ENCODE results near the gene RTN4R.

The RTN4R gene

DNA sequence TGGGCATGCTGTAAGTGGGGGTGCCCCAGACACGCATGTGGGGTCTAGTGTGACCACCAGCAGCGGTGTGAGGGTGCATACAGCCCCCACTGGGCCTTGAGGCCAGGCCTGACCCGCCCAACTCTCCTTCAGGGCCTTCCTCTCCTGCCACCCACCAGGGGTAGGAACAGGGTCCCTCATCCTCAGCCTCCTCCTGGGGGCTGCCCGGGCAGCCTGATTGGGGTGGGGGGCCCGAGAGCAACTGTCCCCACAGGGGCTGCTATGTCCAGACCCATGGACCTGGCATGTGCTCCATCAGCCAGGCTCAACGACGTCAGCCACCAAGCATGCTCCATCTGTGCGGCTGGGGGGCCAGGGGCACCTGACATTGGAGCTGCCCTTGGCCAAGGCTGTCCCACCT is 27.2 kb downstream of the RTN4R start:
- peaks cover 9% of the 10 kb centered on the region for H3K36me3 Mint-ChIP-seq (ENCODE audit: insufficient read depth)
- ATAC-seq (replicated peaks; ENCODE audit: extremely low read depth, poor library complexity, severe bottlenecking) (no peak), DNase-seq (ENCODE audit: low spot score in 2 of 2) (no peak)
- no peaks in the 10 kb centered on the region for H3K9me3 Mint-ChIP-seq
- H3K4me3 Mint-ChIP-seq = no peak overlapping the region
- H3K27ac Mint-ChIP-seq (ENCODE audit: low read depth) = no peak overlapping the region
- H3K4me1 Mint-ChIP-seq = peaks cover 42% of the 10 kb centered on the region
- no peaks in the 10 kb centered on the region for H3K27me3 Mint-ChIP-seq

DNA sequence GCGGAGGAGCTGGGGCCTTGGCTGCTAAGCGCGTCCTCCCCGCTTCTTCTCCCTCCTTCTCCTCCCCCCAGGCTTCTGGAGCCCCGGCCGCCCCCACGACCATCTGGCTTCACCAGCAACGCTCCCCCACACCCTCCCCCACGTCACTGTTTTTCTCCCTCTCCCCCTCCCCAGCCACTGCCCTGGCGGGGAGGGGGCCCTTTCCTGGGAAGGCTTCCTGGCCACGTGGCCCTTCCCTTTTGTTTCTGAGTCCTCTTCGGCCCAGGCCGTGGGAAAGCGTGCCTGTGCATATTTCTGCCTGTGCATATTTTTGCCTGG is 27.7 kb downstream of the RTN4R start:
- Mint-ChIP-seq H3K4me1 (peaks cover 37% of the 10 kb centered on the region), H3K27ac (ENCODE audit: low read depth) (no peak overlapping the region)
- no peak for DNase-seq (ENCODE audit: low spot score in 2 of 2)

DNA sequence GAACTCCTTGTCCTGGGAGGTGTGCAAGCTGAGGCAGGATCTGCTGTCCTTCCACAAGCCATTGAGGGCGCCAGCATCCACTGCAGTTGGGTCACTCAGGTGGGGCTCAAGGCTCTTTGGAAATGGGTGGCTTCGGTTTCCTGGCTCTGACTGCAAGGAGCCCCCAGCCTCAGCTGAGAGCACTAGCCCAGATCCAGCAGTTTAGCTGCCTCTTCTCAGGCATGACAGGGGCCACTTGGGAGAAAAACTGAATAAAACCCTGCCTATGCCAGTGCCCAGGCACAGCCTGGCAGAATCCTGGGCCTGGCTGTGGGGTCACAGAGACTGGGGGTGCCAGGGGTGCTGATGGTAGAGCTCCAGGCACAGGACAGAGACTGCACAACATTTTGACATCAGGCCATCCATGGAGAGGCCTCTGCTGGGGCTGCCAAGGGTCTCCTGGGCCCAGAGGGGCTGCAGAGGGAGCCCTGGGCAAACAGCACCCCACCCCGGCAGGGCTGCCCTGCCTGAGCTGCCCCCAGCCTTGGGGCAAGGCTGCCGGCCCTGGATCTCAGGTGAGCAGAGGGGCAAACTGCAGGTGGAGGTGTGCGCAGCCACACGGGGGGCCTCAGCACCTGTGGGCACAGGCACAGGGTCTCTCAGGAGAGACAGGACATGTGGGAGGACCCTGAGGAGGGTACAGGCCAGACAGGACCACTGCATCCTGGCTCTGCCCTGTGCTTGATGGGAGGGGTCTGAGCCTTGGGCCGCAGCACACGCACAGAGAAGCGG is 28.3 kb downstream of the RTN4R start:
- peaks cover 32% of the 10 kb centered on the region for H3K4me1 Mint-ChIP-seq
- peak overlapping the region; percentile 79 for H3K27ac Mint-ChIP-seq (ENCODE audit: low read depth)

More for the DNA sequence above, 27.7 kb downstream of the RTN4R start:
- H3K4me3 Mint-ChIP-seq = no peak overlapping the region
- ATAC-seq (replicated peaks; ENCODE audit: extremely low read depth, poor library complexity, severe bottlenecking) = no peak
- H3K27me3 Mint-ChIP-seq = no peaks in the 10 kb centered on the region
- peaks cover 9% of the 10 kb centered on the region for H3K36me3 Mint-ChIP-seq (ENCODE audit: insufficient read depth)
- H3K9me3 Mint-ChIP-seq = no peaks in the 10 kb centered on the region

DNA sequence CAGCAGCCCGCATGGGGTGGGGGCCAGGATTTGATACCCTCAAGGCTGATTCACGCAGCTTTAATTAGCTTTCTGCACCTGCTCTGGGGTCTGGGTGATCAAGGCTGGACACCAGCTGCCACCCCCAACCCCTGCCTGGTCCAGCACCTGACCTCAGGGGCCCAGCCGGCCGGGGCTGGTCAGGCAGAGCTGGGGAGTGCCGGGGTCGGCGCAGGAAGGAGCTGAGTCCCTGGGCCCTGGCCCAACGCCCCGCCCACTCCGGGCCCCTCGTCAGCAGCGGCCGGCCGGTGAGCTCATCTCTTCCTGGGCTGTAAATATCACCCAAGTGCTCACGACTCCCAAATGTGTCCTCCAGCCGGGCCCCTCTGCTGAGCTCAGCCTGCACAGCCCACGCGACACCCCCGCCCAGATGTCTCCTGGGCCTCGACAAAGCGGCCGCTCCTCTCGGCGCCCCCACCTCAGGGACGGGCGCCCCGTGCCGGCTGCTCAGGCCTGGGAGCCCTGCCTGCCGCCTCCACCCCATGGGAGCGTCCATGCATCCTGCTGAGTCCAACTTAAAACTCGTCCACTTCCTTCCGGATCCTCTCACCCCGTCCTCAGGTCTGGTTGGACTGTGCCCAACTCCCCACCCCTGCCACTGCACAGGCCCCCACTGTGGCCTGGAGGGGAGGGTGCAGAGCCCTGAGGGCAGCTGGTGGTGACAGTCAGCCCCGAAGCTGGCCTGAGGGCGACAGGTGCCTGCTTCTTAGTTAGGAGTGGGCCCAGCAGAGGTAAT is 29.0 kb downstream of the RTN4R start:
- H3K4me1 Mint-ChIP-seq = peaks cover 24% of the 10 kb centered on the region
- DNase-seq (ENCODE audit: low spot score in 2 of 2) (no peak), ATAC-seq (replicated peaks; ENCODE audit: extremely low read depth, poor library complexity, severe bottlenecking) (no peak)
- H3K27ac Mint-ChIP-seq (ENCODE audit: low read depth) = peak overlapping the region; percentile 79
- H3K27me3 Mint-ChIP-seq = no peaks in the 10 kb centered on the region
- peaks cover 7% of the 10 kb centered on the region for H3K36me3 Mint-ChIP-seq (ENCODE audit: insufficient read depth)
- peak overlapping the region; percentile 61 for H3K4me3 Mint-ChIP-seq
- no peaks in the 10 kb centered on the region for H3K9me3 Mint-ChIP-seq

More for the DNA sequence above, 28.3 kb downstream of the RTN4R start:
- H3K4me3 Mint-ChIP-seq = peak overlapping the region; percentile 61
- DNase-seq (ENCODE audit: low spot score in 2 of 2) (no peak), ATAC-seq (replicated peaks; ENCODE audit: extremely low read depth, poor library complexity, severe bottlenecking) (no peak)
- H3K36me3 Mint-ChIP-seq (ENCODE audit: insufficient read depth) = peaks cover 7% of the 10 kb centered on the region
- H3K9me3 Mint-ChIP-seq = no peaks in the 10 kb centered on the region
- no peaks in the 10 kb centered on the region for H3K27me3 Mint-ChIP-seq

DNA sequence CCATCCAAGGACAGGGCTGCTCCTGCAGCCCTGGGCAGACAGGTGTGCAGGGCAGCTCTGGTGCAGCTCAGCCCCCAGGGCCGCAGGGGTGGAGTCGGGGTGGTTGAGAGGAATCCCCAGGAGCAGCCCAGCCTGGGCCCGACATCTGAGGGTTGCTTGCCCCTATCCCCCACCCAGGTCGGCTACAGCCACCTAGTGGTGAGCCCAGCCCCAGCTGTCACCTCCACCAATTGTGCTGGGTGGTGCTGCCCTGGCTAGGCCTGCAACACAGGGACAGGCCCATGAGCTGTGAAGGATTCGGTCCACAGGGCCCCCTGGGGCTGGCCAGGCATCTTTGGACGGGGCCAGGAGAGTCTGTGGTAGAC is 29.6 kb downstream of the RTN4R start:
- Mint-ChIP-seq H3K4me1 (peaks cover 18% of the 10 kb centered on the region), H3K4me3 (peak overlapping the region; percentile 29), H3K27me3 (no peaks in the 10 kb centered on the region), H3K9me3 (no peaks in the 10 kb centered on the region), H3K36me3 (ENCODE audit: insufficient read depth) (peaks cover 8% of the 10 kb centered on the region), H3K27ac (ENCODE audit: low read depth) (no peak overlapping the region)
- DNase-seq (ENCODE audit: low spot score in 2 of 2) = peak; percentile 25 to 38
- peak; percentile 48 for ATAC-seq (replicated peaks; ENCODE audit: extremely low read depth, poor library complexity, severe bottlenecking)

DNA sequence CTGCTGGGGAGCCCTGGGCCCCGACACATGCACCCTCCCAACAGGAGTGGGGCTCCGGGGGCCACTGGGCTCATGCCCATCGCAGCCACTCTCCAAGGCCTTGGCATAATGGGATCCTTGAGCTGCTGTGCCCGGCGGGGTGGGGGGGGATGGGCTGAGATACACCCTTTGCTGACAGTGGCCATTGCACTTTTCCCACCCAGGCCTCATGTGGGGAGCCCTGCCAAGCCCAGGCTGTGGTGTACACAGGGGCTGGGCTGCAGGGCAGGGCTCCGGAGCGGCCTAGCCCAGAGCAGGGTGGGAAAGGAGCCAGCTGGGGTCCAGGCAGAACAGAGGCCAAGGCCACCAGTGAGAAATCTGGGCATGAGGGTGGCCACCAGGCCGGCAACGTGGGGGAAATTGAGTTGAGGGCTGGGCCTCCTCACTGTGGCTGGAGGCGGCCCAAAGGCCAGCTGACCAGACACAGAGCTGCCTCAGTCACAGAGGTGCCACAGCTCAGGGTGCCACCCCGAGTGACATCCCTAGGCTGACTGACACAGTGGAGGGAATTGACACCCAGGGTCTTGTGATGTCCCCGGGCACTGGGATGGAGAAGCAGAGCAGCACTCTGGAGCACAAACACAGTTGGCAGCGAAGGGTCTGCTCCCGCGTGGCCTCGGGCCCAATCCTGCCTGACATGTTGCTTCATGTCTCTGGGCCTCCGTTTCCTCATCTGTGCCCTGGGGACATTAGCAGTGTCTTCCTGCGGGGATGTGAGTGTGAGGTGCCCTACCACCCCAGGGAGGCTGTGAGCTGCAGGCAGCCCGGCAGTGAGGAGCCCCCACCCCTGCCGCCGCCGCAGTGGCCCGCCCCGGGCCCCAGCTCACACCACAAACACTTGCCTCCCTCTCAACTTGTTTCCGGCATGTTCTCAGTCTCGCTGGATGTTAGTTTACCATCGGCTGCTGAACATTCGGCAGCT is 30.4 kb downstream of the RTN4R start:
- H3K4me3 Mint-ChIP-seq = peak overlapping the region; percentile 29

DNA sequence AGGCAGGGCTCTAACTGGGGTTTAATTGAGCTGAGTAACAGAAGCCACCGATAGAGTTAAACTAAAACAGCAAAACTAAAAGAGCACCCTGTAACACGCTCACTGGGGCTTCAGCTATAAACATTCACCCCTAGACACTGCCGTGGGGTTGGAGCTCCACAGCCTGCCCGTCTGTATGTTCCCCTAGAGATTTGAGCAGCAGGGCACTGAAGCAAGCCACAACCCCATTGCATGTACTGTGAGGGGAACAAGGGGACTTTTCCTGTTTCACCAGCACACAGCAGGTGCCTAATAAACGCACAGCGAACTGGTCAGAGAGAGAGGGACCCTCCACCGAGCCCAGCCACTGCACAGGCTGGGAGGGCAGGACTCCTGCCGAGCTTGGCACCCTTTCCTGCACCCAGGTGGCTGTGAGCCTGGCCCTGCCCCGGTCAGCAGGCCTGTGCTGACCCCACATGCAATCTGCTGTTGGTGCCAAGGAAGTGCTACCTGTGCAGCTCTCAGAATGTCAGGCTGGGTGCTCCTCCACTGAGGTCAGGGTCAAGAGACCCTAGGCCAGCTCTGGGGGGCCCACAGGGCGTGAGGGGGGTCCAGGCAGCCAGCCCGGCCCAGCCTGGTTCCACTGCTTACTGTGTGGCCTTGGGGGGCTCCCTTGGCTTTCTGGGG is 31.9 kb downstream of the RTN4R start:
- no peak for ATAC-seq (replicated peaks; ENCODE audit: extremely low read depth, poor library complexity, severe bottlenecking)
- DNase-seq (ENCODE audit: low spot score in 2 of 2) = no peak
- H3K27ac Mint-ChIP-seq (ENCODE audit: low read depth) = no peak overlapping the region
- H3K4me3 Mint-ChIP-seq = no peak overlapping the region
- peaks cover 4% of the 10 kb centered on the region for H3K36me3 Mint-ChIP-seq (ENCODE audit: insufficient read depth)
- no peaks in the 10 kb centered on the region for H3K27me3 Mint-ChIP-seq
- no peaks in the 10 kb centered on the region for H3K9me3 Mint-ChIP-seq
- H3K4me1 Mint-ChIP-seq = peaks cover 5% of the 10 kb centered on the region

More for the DNA sequence above, 30.4 kb downstream of the RTN4R start:
- ATAC-seq (replicated peaks; ENCODE audit: extremely low read depth, poor library complexity, severe bottlenecking) (peak; percentile 83), DNase-seq (ENCODE audit: low spot score in 2 of 2) (peak in 1 of 2 donors; percentile 49)
- no peak overlapping the region for H3K27ac Mint-ChIP-seq (ENCODE audit: low read depth)
- no peaks in the 10 kb centered on the region for H3K27me3 Mint-ChIP-seq
- H3K9me3 Mint-ChIP-seq = no peaks in the 10 kb centered on the region
- peaks cover 13% of the 10 kb centered on the region for H3K4me1 Mint-ChIP-seq
- H3K36me3 Mint-ChIP-seq (ENCODE audit: insufficient read depth) = peaks cover 8% of the 10 kb centered on the region

DNA sequence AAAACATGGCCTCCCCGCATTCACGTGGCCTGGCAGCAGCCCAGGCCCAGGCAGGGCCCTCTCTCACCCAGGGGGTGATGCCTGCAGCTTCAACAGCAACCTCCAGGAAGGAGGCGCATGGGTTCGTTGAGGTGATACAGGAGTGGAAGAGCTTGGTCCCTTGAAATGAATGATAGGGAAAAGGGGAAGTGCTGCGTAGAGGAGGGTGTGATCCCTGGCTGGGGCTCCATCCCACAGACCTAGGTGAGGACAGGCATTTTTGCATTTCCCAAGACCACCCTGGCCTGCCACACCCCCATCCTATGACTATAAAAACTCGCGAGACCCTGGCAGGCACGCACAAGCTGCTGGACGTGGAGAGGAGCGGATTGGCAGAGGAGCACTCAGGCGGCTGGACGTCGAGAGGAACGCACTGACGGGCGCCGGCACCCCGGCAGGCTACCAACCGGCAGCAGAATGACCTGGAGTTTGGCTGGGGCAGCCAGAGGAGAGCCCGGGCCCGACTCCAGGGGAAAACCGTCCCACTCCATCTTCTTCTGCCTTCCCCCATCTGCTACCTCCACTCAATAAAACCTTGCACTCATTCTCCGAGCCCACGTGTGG is 32.6 kb downstream of the RTN4R start:
- H3K27me3 Mint-ChIP-seq = no peaks in the 10 kb centered on the region
- H3K4me1 Mint-ChIP-seq = peaks cover 5% of the 10 kb centered on the region
- H3K4me3 Mint-ChIP-seq = no peak overlapping the region
- H3K36me3 Mint-ChIP-seq (ENCODE audit: insufficient read depth) = peaks cover 1% of the 10 kb centered on the region
- ATAC-seq (replicated peaks; ENCODE audit: extremely low read depth, poor library complexity, severe bottlenecking) (no peak), DNase-seq (ENCODE audit: low spot score in 2 of 2) (no peak)
- H3K9me3 Mint-ChIP-seq = no peaks in the 10 kb centered on the region
- H3K27ac Mint-ChIP-seq (ENCODE audit: low read depth) = no peak overlapping the region

DNA sequence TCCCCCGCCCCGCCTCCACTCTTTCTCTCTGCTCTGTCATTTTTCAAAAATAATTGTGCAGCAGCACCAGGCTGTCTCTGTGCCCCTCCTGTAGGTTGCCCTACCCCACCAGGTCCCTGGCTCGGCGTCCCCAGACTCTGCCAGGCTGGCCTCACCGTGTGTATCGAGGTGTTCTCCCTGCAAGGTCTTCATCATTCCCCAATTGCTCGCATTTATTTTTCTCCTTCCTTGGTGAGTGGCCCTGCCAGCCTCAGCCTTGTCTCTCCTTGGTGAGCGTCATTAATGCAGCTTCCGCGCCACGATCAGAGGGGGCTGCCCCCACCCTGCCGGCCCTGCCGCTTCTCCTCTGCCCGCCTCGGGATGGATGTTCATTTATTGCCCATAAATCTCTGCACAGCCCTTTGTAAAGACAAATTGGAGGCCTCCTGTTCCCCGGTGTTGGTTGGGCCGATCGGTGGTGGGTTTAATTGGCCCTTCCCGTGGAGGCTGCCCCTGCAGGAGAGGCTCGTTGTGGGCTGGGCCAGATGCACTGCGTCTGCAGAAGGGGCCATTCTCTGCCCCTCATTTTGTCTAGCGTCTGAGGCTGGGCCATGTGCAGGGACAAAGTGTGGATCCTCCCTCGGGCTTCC is 33.2 kb downstream of the RTN4R start:
- no peaks in the 10 kb centered on the region for H3K9me3 Mint-ChIP-seq

DNA sequence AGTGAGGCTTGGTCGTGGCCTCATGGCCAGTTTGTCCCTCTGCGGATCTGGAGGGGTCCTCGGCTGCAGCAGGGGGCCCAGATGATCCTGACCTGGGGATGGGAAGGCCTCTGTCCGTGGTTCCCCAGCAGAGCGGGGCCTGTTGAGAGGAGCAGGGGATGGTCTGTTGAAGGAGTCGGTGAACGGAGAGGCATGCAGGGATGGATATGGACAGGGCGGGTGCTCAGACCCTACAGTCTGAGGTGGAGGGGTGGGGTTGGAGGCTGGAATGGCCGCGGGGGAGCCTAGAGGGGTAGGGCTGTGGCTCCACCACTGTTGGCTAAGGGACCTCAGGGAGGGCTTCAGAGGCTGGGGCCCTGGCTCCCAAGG is 33.8 kb downstream of the RTN4R start:
- H3K4me1 Mint-ChIP-seq = peaks cover 5% of the 10 kb centered on the region
- no peak for ATAC-seq (replicated peaks; ENCODE audit: extremely low read depth, poor library complexity, severe bottlenecking)
- no peak for DNase-seq (ENCODE audit: low spot score in 2 of 2)
- H3K27ac Mint-ChIP-seq (ENCODE audit: low read depth) = peak overlapping the region; percentile 46
- no peaks in the 10 kb centered on the region for H3K27me3 Mint-ChIP-seq
- peaks cover 1% of the 10 kb centered on the region for H3K36me3 Mint-ChIP-seq (ENCODE audit: insufficient read depth)
- no peaks in the 10 kb centered on the region for H3K9me3 Mint-ChIP-seq
- no peak overlapping the region for H3K4me3 Mint-ChIP-seq

More for the DNA sequence above, 33.2 kb downstream of the RTN4R start:
- ATAC-seq (replicated peaks; ENCODE audit: extremely low read depth, poor library complexity, severe bottlenecking) (no peak), DNase-seq (ENCODE audit: low spot score in 2 of 2) (no peak)
- H3K36me3 Mint-ChIP-seq (ENCODE audit: insufficient read depth) = peaks cover 1% of the 10 kb centered on the region
- H3K27me3 Mint-ChIP-seq = no peaks in the 10 kb centered on the region
- H3K4me3 Mint-ChIP-seq = no peak overlapping the region
- H3K27ac Mint-ChIP-seq (ENCODE audit: low read depth) = no peak overlapping the region
- peaks cover 5% of the 10 kb centered on the region for H3K4me1 Mint-ChIP-seq

DNA sequence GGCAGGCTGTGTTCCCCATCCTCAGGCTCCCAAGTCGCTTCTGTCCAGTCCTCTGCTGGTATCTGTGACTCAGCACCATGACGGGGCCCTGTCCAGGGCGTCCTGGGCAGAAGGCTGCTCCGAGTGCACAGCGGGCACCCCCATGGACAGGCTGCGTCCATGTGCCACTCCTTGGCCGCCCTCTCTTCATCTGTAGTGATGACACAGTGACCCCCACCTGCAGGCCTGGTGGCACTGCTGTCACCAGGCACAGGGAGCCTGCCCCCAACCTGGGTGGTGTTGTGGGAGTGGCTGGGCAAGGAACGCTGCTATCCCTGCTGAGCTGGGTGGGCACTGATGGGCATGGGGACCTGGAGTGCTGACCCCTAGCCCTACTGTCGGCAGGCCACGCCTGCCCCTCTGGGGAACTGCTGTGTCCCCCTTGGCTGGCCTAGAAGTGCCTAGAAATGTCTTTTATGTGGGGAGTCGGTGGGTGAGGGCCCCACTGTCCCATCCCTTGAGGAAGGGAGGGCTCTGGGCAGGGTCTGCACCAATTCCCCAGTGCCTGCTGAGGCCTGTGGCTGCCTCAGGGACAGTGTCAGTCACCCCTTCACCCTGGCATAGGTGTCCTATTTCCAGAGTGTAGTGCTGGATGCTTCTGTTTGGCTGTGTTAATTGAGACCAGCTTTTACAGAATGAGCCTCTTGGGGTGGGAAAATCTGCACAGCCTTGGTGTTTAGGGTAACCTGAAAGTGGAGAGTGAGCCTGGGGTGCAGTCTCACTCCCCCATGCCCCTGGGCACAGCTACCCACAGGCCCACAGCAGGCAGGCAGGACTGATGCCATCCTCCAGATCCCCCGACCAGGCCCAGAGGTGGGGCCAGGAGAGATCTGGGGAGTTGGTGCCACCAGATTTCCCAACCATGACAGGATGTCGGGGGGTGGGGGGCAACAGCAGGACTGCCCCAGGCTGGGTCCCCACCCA is 34.5 kb downstream of the RTN4R start:
- ATAC-seq (replicated peaks; ENCODE audit: extremely low read depth, poor library complexity, severe bottlenecking) = no peak
- H3K9me3 Mint-ChIP-seq = no peaks in the 10 kb centered on the region
- H3K4me3 Mint-ChIP-seq = no peak overlapping the region
- peaks cover 5% of the 10 kb centered on the region for H3K4me1 Mint-ChIP-seq
- no peaks in the 10 kb centered on the region for H3K27me3 Mint-ChIP-seq
- peak overlapping the region; percentile 46 for H3K27ac Mint-ChIP-seq (ENCODE audit: low read depth)
- no peak for DNase-seq (ENCODE audit: low spot score in 2 of 2)
- peaks cover 1% of the 10 kb centered on the region for H3K36me3 Mint-ChIP-seq (ENCODE audit: insufficient read depth)

All from central memory CD8-positive, alpha-beta T cell (primary cell).